ENCODE data around the gene CDK14.
"Not testable (repeated sequence)": the region's sequence is repeated elsewhere in the genome, so short reads cannot be mapped to it uniquely, and the experiment has no call there.

Gene CDK14

DNA sequence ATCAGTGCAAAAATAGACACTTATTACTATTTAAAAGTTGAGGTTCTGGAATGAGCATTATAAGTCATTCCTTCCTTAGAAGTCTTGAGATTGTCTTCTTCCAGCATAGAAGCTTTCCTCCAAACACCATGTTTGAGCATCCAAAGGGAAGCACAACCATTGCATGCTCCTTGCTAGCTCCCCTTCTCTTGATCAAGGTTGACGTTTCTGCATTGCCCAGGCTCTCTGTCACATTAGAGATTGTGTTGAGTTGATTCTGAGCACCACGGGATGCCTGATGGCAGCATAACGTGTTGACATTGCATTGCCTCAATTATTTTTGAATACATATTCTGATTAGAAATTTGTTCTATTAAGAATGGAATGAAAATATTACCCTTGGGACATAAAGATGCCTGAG lies 322.2 kb downstream of the CDK14 start:
- H3K27ac ChIP-seq = no peak overlapping the region
- no peak for TF ChIP-seq CTCF (conservative IDR thresholded peaks at IDR 0.05)

- TF ChIP-seq CTCF (conservative IDR thresholded peaks at IDR 0.05) = no peak
- no peak overlapping the region for H3K27ac ChIP-seq
Observed at GRCh38 chr7:90919816-90920215, 323.7 kb downstream of the CDK14 start.

DNA sequence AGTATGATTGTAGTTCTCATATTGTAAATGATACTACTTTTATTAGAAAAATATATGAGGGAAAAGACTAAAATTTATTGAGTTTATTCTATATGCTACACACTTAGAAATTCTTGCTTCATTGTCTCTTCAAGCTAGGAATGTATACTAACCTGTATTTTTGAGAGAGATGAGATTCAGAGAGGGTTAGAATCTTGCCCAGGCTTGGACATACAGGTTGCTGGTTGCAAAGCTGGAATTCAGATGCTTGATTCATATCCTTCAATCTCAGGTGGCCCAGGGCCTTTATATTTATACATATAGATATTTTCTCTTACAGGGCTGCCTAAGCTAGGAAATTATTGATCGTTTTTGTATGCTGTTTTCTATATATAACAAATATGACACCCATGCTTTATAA lies 324.2 kb downstream of the CDK14 start:
- TF ChIP-seq CTCF (conservative IDR thresholded peaks at IDR 0.05) = no peak
- H3K27ac ChIP-seq = no peak overlapping the region

DNA sequence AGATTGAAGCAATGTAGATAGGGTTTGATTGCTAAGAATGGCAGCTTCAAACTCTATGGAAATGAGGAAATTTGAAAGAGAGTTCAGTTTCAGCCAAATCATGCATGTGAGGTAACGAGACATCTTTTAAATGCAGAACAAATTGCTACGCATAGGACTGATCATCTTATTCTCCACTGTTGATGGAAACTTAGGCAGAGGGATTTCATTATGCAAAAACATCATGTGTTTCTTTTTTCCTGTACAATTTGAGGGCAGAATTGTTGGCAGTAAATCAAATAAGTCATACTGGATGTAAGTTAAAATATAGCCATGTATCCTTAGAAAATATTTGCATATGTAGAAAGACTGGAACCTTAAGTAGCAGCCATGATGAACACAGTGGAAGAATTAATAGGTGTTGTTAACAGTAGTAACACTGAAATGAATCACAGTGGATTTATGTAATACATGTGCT lies 327.4 kb downstream of the CDK14 start:
- H3K27ac ChIP-seq = no peak overlapping the region

GRCh38 chr7:90928700-90929424 lies 332.7 kb downstream of the CDK14 start:
- peak; percentile 46; the same call in 1 of the 2 replicates for TF ChIP-seq CTCF (conservative IDR thresholded peaks at IDR 0.05)
- H3K27ac ChIP-seq = not testable (repeated sequence)

More for the DNA sequence above, 327.4 kb downstream of the CDK14 start:
- TF ChIP-seq CTCF (conservative IDR thresholded peaks at IDR 0.05) = no peak

- no peak overlapping the region for H3K27ac ChIP-seq
- no peak for TF ChIP-seq CTCF (conservative IDR thresholded peaks at IDR 0.05)
Observed at GRCh38 chr7:90931986-90932916, 336.1 kb downstream of the CDK14 start.

- no peak for TF ChIP-seq CTCF (conservative IDR thresholded peaks at IDR 0.05)
- no peak overlapping the region for H3K27ac ChIP-seq
Observed at GRCh38 chr7:90933041-90933440, 336.9 kb downstream of the CDK14 start.
